GM23338 (cell line): ENCODE data around the gene TMEM255B. TPM values are rescaled to one million over a fixed set of nuclear protein-coding genes. Genes with fewer than 3 reads are reported as not detected.

Source experiments
- ATAC-seq: fragments of 200-7000 bp; cut with Tn5 transposase; 3 replicates; pipeline ENCODE4 v1.9.1; 2020
- DNase-seq: peaks from one replicate; pipeline ENCODE4 v3.0.0-alpha.2; 2015; ENCODE audit warnings: low spot score
- H2AFZ ChIP-seq: fragments of 200-600 bp; sonication (generic); 2 replicates; pipeline ENCODE4 v1.8.0; 2016; ENCODE audit warnings: antibody characterized with exemption, mild to moderate bottlenecking, moderate library complexity
- H3F3A ChIP-seq: fragments of 200-600 bp; sonication (generic); replicated peaks from 2 replicates; pipeline ENCODE4 v1.8.0; 2017; ENCODE audit warnings: antibody characterized with exemption, mixed run types, low read depth
- H3K27ac ChIP-seq: fragments of 200-600 bp; sonication (generic); 2 replicates; pipeline ENCODE4 v1.6.1; 2016; ENCODE audit warnings: low read depth
- H3K27me3 ChIP-seq: fragments of 200-600 bp; sonication (generic); 2 replicates; pipeline ENCODE4 v1.8.0; 2016; ENCODE audit warnings: mild to moderate bottlenecking, mixed run types, moderate library complexity; ENCODE audit not compliant: insufficient read depth
- H3K36me3 ChIP-seq: fragments of 200-600 bp; sonication (generic); 2 replicates; pipeline ENCODE4 v1.8.0; 2016; ENCODE audit warnings: mild to moderate bottlenecking; ENCODE audit not compliant: insufficient read depth
- H3K4me1 ChIP-seq: fragments of 200-600 bp; sonication (generic); 2 replicates; pipeline ENCODE4 v1.8.0; 2016; ENCODE audit warnings: mild to moderate bottlenecking, moderate library complexity; ENCODE audit not compliant: insufficient read depth
- H3K4me2 ChIP-seq: fragments of 200-600 bp; sonication (generic); 2 replicates; pipeline ENCODE4 v1.7.1; 2017; ENCODE audit warnings: mixed run types
- H3K4me3 ChIP-seq: fragments of 200-600 bp; sonication (generic); 2 replicates; pipeline ENCODE4 v1.6.1; 2016; ENCODE audit warnings: mixed run types
- H3K79me2 ChIP-seq: fragments of 200-600 bp; sonication (generic); replicated peaks from 2 replicates; pipeline ENCODE4 v1.8.0; 2017; ENCODE audit warnings: mild to moderate bottlenecking; ENCODE audit not compliant: insufficient read depth
- H3K9me2 ChIP-seq: fragments of 200-600 bp; sonication (generic); 2 replicates; pipeline ENCODE4 v1.8.0; 2017; ENCODE audit not compliant: insufficient read depth
- H4K20me1 ChIP-seq: fragments of 200-600 bp; sonication (generic); replicated peaks from 2 replicates; pipeline ENCODE4 v1.8.0; 2017; ENCODE audit warnings: mild to moderate bottlenecking; ENCODE audit not compliant: insufficient read depth
- H3K27ac Mint-ChIP-seq: 2 replicates; pipeline ENCODE4 v1.8.0; 2020; ENCODE audit warnings: inconsistent platforms, mild to moderate bottlenecking, moderate library complexity, mixed read lengths
- H3K27me3 Mint-ChIP-seq: 3 replicates; pipeline ENCODE4 v1.8.0; 2022; ENCODE audit warnings: low read depth, mild to moderate bottlenecking, moderate library complexity, mixed read lengths, inconsistent platforms; ENCODE audit not compliant: insufficient read depth, poor library complexity
- H3K36me3 Mint-ChIP-seq: 3 replicates; pipeline ENCODE4 v1.8.0; 2021; ENCODE audit warnings: low read depth, mild to moderate bottlenecking, inconsistent platforms, moderate library complexity, mixed read lengths
- H3K4me1 Mint-ChIP-seq: 3 replicates; pipeline ENCODE4 v1.8.0; 2020; ENCODE audit warnings: mild to moderate bottlenecking, inconsistent platforms, mixed read lengths
- H3K4me3 Mint-ChIP-seq: 3 replicates; pipeline ENCODE4 v1.8.0; 2021; ENCODE audit warnings: moderate library complexity, mild to moderate bottlenecking, inconsistent platforms, mixed read lengths
- H3K9me3 Mint-ChIP-seq: 3 replicates; pipeline ENCODE4 v1.8.0; 2020; ENCODE audit warnings: moderate library complexity, mild to moderate bottlenecking, inconsistent platforms, mixed read lengths
- CREB1 ChIP-seq: fragments of 250-450 bp; sonication (Bioruptor Pico); IDR thresholded peaks from 2 replicates; pipeline ENCODE4 v1.5.0; 2020; ENCODE audit warnings: low read depth, mild to moderate bottlenecking, moderate library complexity
- EZH2 ChIP-seq: fragments of 200-600 bp; sonication (generic); IDR thresholded peaks from one replicate; pipeline ENCODE4 v1.8.0; 2017; ENCODE audit warnings: antibody characterized with exemption, mild to moderate bottlenecking, low read depth; ENCODE audit not compliant: unreplicated experiment
- EZH2phosphoT487 ChIP-seq: fragments of 200-600 bp; sonication (generic); IDR thresholded peaks from one replicate; pipeline ENCODE4 v1.8.1; 2018; ENCODE audit warnings: antibody characterized with exemption; ENCODE audit not compliant: unreplicated experiment
- JUNB ChIP-seq: IDR thresholded peaks from one replicate; pipeline ENCODE4 v1.6.1; 2016; ENCODE audit warnings: antibody characterized with exemption; ENCODE audit not compliant: unreplicated experiment
- NANOG ChIP-seq: IDR thresholded peaks from 2 replicates; pipeline ENCODE4 v1.6.1; 2016; ENCODE audit warnings: antibody characterized with exemption, borderline replicate concordance
- POLR2AphosphoS5 ChIP-seq: IDR thresholded peaks from 2 replicates; pipeline ENCODE4 v1.6.1; 2016; ENCODE audit warnings: antibody characterized with exemption, low read depth
- STAT1 ChIP-seq: IDR thresholded peaks from one replicate; pipeline ENCODE4 v1.6.1; 2016; ENCODE audit warnings: antibody characterized with exemption; ENCODE audit not compliant: unreplicated experiment
- ZNF114 ChIP-seq: fragments of 250-450 bp; sonication (Bioruptor Pico); IDR thresholded peaks from 2 replicates; pipeline ENCODE4 v1.5.0; 2020; ENCODE audit warnings: mild to moderate bottlenecking, moderate library complexity
- ZNF331 ChIP-seq: fragments of 250-450 bp; sonication (Bioruptor Pico); IDR thresholded peaks from 2 replicates; pipeline ENCODE4 v1.5.0; 2020; ENCODE audit warnings: low read depth, mild to moderate bottlenecking, moderate library complexity
- polyA plus RNA-seq: library from polyadenylated mRNA; unstranded; fragments of >200 nt; fragmentation: Nextera tagmentation; extraction: Ambion mirVana; gene quantifications from 2 replicates; pipeline ENCODE4 v1.2.1, GENCODE V29; 2016
- total RNA-seq: library from RNA; depleted of rRNA; stranded (reverse); fragments of >200 nt; shearing (Covaris generic); gene quantifications from 2 replicates; pipeline ENCODE4 v1.2.3, GENCODE V29; 2014
- TF ChIP-seq, protein P1 (sequence below): IDR thresholded peaks from one replicate; pipeline ENCODE4 v1.6.1; 2018; ENCODE audit warnings: antibody characterized with exemption; ENCODE audit not compliant: unreplicated experiment
- TF ChIP-seq, protein P2 (sequence below): fragments of 250-450 bp; sonication (Bioruptor Pico); IDR thresholded peaks from 2 replicates; pipeline ENCODE4 v1.5.0; 2020; ENCODE audit warnings: mild to moderate bottlenecking, moderate library complexity
- TF ChIP-seq, protein P3 (sequence below): IDR thresholded peaks from 2 replicates; pipeline ENCODE4 v1.6.1; 2016; ENCODE audit warnings: antibody characterized with exemption
- TF ChIP-seq, protein P4 (sequence below), 2 experiments: fragments of 200-600 bp in 1 of 2; sonication (generic) in 1 of 2; conservative IDR thresholded peaks; 2 replicates each; pipeline versions ENCODE4 v1.5.1 to v1.6.1; 2016 to 2017; ENCODE audit warnings: antibody characterized with exemption in 2 of 2, low read depth in 2 of 2, mild to moderate bottlenecking in 2 of 2, moderate library complexity in 1 of 2

Gene TMEM255B
- total and polyA plus RNA-seq, 2 experiments from 2014 or later: 0.69 to 4.4 TPM

DNA sequence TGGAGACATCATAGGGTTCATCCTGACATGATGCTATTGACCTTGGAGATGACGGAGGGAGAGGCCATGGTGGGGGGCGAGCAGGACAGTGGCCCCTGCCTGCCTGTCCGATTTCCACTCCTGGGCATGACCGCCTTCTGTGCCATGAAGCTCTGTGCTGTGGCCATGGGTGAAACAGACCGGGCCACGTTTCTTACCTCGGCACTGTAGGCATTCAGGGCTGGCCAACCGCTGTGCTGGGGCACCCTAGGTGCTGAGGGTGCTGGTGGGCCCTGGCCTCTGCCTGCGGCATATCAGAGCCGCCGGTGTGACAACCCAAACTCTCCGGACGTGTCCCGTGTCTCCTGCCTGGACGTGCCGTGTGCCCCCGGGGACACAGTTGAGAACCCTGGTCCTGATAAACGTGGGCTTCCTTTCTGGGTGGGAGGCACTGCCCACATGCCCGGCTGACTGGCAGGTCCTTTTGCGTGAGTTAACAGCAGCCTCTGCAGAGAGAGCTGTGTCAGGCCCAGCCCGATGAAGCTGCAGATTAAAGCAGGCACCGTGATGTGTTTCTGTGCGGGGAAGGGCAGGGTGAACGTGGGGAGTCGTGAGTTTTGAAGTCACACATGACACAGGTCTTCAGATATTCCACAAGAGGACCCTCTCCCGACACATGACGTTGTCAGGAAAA lies 46.5 kb downstream of the TMEM255B start:
- no peak overlapping the region for H3K4me3 Mint-ChIP-seq

More for the DNA sequence above, 46.5 kb downstream of the TMEM255B start:
- Histone ChIP-seq H3K4me3 (no peak overlapping the region), H3K27ac (no peak overlapping the region), H4K20me1 (no peaks in the 10 kb centered on the region), H3K4me1 (no peaks in the 10 kb centered on the region), H3K27me3 (no peaks in the 10 kb centered on the region), H3F3A (no peaks in the 10 kb centered on the region), H3K36me3 (no peaks in the 10 kb centered on the region), H3K79me2 (no peaks in the 10 kb centered on the region), H3K9me2 (no peaks in the 10 kb centered on the region), H2AFZ (no peak overlapping the region), H3K4me2 (no peak overlapping the region)
- TF ChIP-seq STAT1: no peak
- no peak for TF ChIP-seq CREB1 (CRISPR knock-in tag)
- TF ChIP-seq NANOG: no peak
- TF ChIP-seq, protein P1, sequence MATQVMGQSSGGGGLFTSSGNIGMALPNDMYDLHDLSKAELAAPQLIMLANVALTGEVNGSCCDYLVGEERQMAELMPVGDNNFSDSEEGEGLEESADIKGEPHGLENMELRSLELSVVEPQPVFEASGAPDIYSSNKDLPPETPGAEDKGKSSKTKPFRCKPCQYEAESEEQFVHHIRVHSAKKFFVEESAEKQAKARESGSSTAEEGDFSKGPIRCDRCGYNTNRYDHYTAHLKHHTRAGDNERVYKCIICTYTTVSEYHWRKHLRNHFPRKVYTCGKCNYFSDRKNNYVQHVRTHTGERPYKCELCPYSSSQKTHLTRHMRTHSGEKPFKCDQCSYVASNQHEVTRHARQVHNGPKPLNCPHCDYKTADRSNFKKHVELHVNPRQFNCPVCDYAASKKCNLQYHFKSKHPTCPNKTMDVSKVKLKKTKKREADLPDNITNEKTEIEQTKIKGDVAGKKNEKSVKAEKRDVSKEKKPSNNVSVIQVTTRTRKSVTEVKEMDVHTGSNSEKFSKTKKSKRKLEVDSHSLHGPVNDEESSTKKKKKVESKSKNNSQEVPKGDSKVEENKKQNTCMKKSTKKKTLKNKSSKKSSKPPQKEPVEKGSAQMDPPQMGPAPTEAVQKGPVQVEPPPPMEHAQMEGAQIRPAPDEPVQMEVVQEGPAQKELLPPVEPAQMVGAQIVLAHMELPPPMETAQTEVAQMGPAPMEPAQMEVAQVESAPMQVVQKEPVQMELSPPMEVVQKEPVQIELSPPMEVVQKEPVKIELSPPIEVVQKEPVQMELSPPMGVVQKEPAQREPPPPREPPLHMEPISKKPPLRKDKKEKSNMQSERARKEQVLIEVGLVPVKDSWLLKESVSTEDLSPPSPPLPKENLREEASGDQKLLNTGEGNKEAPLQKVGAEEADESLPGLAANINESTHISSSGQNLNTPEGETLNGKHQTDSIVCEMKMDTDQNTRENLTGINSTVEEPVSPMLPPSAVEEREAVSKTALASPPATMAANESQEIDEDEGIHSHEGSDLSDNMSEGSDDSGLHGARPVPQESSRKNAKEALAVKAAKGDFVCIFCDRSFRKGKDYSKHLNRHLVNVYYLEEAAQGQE: no peak
- TF ChIP-seq, protein P2, sequence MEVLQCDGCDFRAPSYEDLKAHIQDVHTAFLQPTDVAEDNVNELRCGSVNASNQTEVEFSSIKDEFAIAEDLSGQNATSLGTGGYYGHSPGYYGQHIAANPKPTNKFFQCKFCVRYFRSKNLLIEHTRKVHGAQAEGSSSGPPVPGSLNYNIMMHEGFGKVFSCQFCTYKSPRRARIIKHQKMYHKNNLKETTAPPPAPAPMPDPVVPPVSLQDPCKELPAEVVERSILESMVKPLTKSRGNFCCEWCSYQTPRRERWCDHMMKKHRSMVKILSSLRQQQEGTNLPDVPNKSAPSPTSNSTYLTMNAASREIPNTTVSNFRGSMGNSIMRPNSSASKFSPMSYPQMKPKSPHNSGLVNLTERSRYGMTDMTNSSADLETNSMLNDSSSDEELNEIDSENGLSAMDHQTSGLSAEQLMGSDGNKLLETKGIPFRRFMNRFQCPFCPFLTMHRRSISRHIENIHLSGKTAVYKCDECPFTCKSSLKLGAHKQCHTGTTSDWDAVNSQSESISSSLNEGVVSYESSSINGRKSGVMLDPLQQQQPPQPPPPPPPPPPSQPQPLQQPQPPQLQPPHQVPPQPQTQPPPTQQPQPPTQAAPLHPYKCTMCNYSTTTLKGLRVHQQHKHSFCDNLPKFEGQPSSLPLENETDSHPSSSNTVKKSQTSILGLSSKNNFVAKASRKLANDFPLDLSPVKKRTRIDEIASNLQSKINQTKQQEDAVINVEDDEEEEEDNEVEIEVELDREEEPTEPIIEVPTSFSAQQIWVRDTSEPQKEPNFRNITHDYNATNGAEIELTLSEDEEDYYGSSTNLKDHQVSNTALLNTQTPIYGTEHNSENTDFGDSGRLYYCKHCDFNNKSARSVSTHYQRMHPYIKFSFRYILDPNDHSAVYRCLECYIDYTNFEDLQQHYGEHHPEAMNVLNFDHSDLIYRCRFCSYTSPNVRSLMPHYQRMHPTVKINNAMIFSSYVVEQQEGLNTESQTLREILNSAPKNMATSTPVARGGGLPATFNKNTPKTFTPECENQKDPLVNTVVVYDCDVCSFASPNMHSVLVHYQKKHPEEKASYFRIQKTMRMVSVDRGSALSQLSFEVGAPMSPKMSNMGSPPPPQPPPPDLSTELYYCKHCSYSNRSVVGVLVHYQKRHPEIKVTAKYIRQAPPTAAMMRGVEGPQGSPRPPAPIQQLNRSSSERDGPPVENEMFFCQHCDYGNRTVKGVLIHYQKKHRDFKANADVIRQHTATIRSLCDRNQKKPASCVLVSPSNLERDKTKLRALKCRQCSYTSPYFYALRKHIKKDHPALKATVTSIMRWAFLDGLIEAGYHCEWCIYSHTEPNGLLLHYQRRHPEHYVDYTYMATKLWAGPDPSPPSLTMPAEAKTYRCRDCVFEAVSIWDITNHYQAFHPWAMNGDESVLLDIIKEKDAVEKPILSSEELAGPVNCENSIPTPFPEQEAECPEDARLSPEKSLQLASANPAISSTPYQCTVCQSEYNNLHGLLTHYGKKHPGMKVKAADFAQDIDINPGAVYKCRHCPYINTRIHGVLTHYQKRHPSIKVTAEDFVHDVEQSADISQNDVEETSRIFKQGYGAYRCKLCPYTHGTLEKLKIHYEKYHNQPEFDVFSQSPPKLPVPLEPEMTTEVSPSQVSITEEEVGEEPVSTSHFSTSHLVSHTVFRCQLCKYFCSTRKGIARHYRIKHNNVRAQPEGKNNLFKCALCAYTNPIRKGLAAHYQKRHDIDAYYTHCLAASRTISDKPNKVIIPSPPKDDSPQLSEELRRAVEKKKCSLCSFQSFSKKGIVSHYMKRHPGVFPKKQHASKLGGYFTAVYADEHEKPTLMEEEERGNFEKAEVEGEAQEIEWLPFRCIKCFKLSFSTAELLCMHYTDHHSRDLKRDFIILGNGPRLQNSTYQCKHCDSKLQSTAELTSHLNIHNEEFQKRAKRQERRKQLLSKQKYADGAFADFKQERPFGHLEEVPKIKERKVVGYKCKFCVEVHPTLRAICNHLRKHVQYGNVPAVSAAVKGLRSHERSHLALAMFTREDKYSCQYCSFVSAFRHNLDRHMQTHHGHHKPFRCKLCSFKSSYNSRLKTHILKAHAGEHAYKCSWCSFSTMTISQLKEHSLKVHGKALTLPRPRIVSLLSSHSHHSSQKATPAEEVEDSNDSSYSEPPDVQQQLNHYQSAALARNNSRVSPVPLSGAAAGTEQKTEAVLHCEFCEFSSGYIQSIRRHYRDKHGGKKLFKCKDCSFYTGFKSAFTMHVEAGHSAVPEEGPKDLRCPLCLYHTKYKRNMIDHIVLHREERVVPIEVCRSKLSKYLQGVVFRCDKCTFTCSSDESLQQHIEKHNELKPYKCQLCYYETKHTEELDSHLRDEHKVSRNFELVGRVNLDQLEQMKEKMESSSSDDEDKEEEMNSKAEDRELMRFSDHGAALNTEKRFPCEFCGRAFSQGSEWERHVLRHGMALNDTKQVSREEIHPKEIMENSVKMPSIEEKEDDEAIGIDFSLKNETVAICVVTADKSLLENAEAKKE: no peak
- TF ChIP-seq, protein P3, sequence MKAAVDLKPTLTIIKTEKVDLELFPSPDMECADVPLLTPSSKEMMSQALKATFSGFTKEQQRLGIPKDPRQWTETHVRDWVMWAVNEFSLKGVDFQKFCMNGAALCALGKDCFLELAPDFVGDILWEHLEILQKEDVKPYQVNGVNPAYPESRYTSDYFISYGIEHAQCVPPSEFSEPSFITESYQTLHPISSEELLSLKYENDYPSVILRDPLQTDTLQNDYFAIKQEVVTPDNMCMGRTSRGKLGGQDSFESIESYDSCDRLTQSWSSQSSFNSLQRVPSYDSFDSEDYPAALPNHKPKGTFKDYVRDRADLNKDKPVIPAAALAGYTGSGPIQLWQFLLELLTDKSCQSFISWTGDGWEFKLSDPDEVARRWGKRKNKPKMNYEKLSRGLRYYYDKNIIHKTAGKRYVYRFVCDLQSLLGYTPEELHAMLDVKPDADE: no peak
- TF ChIP-seq EZH2: no peak
- no peak for TF ChIP-seq EZH2phosphoT487
- no peak for TF ChIP-seq ZNF331
- no peak for TF ChIP-seq POLR2AphosphoS5
- TF ChIP-seq ZNF114 (CRISPR knock-in tag): no peak
- TF ChIP-seq, protein P4, sequence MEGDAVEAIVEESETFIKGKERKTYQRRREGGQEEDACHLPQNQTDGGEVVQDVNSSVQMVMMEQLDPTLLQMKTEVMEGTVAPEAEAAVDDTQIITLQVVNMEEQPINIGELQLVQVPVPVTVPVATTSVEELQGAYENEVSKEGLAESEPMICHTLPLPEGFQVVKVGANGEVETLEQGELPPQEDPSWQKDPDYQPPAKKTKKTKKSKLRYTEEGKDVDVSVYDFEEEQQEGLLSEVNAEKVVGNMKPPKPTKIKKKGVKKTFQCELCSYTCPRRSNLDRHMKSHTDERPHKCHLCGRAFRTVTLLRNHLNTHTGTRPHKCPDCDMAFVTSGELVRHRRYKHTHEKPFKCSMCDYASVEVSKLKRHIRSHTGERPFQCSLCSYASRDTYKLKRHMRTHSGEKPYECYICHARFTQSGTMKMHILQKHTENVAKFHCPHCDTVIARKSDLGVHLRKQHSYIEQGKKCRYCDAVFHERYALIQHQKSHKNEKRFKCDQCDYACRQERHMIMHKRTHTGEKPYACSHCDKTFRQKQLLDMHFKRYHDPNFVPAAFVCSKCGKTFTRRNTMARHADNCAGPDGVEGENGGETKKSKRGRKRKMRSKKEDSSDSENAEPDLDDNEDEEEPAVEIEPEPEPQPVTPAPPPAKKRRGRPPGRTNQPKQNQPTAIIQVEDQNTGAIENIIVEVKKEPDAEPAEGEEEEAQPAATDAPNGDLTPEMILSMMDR (conservative IDR thresholded peaks at IDR 0.05; ENCODE audit: low read depth in 2 of 2): no peak
- TF ChIP-seq JUNB: no peak
- Mint-ChIP-seq H3K4me1 (no peaks in the 10 kb centered on the region), H3K27ac (no peak overlapping the region), H3K9me3 (peaks cover 18% of the 10 kb centered on the region), H3K27me3 (peaks cover 12% of the 10 kb centered on the region), H3K36me3 (peaks cover 9% of the 10 kb centered on the region; the same call in 2 of the 3 replicates)
- ATAC-seq (no peak), DNase-seq (no peak)
